Left lung (tissue), 10 donors: ENCODE results near the gene RXRA. TPM values are rescaled to one million over a fixed set of nuclear protein-coding genes. Genes with fewer than 3 reads are reported as not detected.

ENCODE experiments used
- ATAC-seq: fragments of 200-7000 bp; cut with Tn5 transposase; one replicate; pipeline ENCODE4 v1.9.1; 2020; ENCODE audit warnings: moderate library complexity
- DNase-seq, 4 donors: peaks; one replicate each; pipeline ENCODE4 v3.0.0-alpha.2; 2013 to 2020
- H3K27ac ChIP-seq, 2 donors: fragments of 200-600 bp; sonication (generic) in 1 of 2; one replicate each; pipeline versions ENCODE4 v1.5.0 to v1.8.0; 2020 to 2021
- H3K27me3 ChIP-seq, 2 donors: fragments of 200-600 bp; sonication (generic) in 1 of 2; one replicate each; pipeline versions ENCODE4 v1.5.0 to v1.8.0; 2020 to 2021
- H3K36me3 ChIP-seq, 2 donors: fragments of 200-600 bp; sonication (generic) in 1 of 2; one replicate each; pipeline versions ENCODE4 v1.5.0 to v1.8.0; 2020 to 2021
- H3K4me1 ChIP-seq, 2 donors: fragments of 200-600 bp; one replicate each; pipeline ENCODE4 v1.8.0; 2021
- H3K4me3 ChIP-seq, 2 donors: fragments of 200-600 bp; sonication (generic) in 1 of 2; one replicate each; pipeline versions ENCODE4 v1.5.0 to v1.8.0; 2020 to 2021; ENCODE audit warnings: mild to moderate bottlenecking in 1 of 2
- H3K9me3 ChIP-seq, 2 donors: fragments of 200-600 bp; sonication (generic) in 1 of 2; one replicate each; pipeline versions ENCODE4 v1.5.0 to v1.8.0; 2020 to 2021
- intact Hi-C, 2 donors: fragments of 100-400 bp; cut with DNase I; formaldehyde crosslinking; loops; one replicate each; pipeline versions ENCODE4 v1.11.2 to v1.14.2; 2022
- polyA plus RNA-seq, 6 donors: library from polyadenylated mRNA; unstranded; fragments of 120-200 nt; gene quantifications; one replicate each; pipeline ENCODE4 v1.2.1, GENCODE V29; 2013; ENCODE audit not compliant: insufficient read length in 6 of 6
- total RNA-seq, 2 donors: library from RNA; stranded (reverse); fragmentation: NEBNext Ultra II Directional; extraction: Animal tissue kit (Norgen Biotek cat#: 25700); gene quantifications; one replicate each; pipeline ENCODE4 v1.2.1, GENCODE V29; 2021
- TF ChIP-seq, protein P1 (sequence below), 2 donors: fragments of 200-600 bp; sonication (generic) in 1 of 2; IDR thresholded peaks; one replicate each; pipeline versions ENCODE4 v1.5.0 to v1.8.0; 2021; ENCODE audit warnings: antibody characterized with exemption in 2 of 2
- donor health status: DM: no; HTN: yes; CAD: no.
- donor health status: DM: no; HTN: no; CAD: no.

The RXRA gene
- total and polyA plus RNA-seq, 8 donors = 42.2 to 79.5 (median 55.7) TPM

DNA sequence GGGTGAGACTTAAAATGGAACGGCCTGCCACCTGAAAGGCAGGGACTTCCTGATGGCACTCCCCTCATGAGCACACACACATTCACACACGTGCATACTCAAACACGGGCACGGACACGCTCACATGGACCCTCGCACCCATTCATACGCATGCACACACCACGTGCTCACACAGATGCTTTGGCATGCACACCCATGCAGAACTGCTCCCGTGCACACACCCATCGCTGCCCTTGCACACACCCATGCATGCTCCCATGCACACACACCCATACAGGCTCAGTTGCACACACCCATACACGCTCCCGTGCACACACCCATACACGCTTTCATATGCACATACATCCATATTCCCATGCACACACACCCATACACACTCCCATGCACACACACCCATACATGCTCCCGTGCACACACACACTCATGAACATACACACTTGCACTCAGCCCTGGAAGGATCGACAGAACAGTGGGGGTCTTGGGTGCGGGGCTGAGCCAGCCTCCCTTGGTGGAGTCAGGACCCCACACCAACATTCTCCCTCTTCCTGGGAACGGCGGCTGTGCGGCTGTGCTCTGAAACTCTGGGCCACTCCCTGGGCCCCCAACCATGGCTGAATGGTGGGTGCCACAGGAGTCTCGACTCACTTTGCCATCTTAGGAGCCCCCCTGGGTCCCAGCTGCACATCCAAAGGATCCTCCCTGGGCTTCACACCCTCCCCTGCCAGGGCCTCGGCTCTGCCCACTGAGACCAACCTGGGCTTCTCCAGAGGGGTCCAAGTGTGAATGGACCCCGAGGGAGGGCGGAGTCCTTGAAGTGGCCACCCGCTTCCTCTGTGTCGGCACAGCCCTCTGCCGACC is 115.2 kb downstream of the RXRA start:
- intact Hi-C loops = loop anchor here (2.0 to 10.0 kb wide), 2 partner anchors 267 to 271 kb away; no protein-coding TSS in a partner anchor
- DNase-seq = no peak
- peaks cover 7 to 64% of the 10 kb centered on the region in 2 donors for H3K4me1 ChIP-seq

DNA sequence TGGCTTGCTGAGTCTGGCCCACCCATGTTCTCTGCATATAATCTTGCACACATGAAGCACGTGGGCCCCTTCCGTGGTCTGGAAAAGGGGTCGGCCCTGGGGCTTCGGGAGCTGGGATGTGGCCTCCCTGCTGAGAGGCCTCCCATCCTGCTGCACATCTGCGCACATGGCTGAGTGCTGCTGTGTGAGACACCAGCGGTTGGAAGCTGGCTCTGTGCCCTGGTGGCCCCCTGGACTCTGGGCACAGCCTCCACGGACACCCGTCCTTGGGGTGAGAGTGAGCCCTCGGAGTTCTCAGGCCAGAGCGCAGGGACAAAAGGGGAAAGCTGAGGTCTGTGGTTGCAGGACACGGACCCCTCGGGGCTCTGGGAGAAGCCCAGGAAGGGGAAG is 115.8 kb downstream of the RXRA start:
- ATAC-seq (no peak), DNase-seq (no peak)
- peaks cover 0 to 25% of the 10 kb centered on the region in 2 donors for H3K36me3 ChIP-seq
- no peak overlapping the region for H3K27ac ChIP-seq
- H3K4me3 ChIP-seq = no peak overlapping the region
- H3K9me3 ChIP-seq = no peaks in the 10 kb centered on the region
- TF ChIP-seq, protein P1, sequence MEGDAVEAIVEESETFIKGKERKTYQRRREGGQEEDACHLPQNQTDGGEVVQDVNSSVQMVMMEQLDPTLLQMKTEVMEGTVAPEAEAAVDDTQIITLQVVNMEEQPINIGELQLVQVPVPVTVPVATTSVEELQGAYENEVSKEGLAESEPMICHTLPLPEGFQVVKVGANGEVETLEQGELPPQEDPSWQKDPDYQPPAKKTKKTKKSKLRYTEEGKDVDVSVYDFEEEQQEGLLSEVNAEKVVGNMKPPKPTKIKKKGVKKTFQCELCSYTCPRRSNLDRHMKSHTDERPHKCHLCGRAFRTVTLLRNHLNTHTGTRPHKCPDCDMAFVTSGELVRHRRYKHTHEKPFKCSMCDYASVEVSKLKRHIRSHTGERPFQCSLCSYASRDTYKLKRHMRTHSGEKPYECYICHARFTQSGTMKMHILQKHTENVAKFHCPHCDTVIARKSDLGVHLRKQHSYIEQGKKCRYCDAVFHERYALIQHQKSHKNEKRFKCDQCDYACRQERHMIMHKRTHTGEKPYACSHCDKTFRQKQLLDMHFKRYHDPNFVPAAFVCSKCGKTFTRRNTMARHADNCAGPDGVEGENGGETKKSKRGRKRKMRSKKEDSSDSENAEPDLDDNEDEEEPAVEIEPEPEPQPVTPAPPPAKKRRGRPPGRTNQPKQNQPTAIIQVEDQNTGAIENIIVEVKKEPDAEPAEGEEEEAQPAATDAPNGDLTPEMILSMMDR (IDR thresholded peaks at IDR 0.05) = no peak
- H3K27me3 ChIP-seq = peaks cover 0 to 18% of the 10 kb centered on the region in 2 donors
- peaks cover 7 to 58% of the 10 kb centered on the region in 2 donors for H3K4me1 ChIP-seq
- intact Hi-C loops = loop anchor here (2.0 to 10.0 kb wide), 2 partner anchors 267 to 271 kb away; no protein-coding TSS in a partner anchor

More for the DNA sequence above, 115.2 kb downstream of the RXRA start:
- Histone ChIP-seq H3K9me3 (no peaks in the 10 kb centered on the region), H3K27ac (no peak overlapping the region), H3K4me3 (no peak overlapping the region), H3K27me3 (peaks cover 0 to 18% of the 10 kb centered on the region in 2 donors), H3K36me3 (peaks cover 0 to 31% of the 10 kb centered on the region in 2 donors)
- TF ChIP-seq, protein P1 (IDR thresholded peaks at IDR 0.05) = no peak
- no peak for ATAC-seq

DNA sequence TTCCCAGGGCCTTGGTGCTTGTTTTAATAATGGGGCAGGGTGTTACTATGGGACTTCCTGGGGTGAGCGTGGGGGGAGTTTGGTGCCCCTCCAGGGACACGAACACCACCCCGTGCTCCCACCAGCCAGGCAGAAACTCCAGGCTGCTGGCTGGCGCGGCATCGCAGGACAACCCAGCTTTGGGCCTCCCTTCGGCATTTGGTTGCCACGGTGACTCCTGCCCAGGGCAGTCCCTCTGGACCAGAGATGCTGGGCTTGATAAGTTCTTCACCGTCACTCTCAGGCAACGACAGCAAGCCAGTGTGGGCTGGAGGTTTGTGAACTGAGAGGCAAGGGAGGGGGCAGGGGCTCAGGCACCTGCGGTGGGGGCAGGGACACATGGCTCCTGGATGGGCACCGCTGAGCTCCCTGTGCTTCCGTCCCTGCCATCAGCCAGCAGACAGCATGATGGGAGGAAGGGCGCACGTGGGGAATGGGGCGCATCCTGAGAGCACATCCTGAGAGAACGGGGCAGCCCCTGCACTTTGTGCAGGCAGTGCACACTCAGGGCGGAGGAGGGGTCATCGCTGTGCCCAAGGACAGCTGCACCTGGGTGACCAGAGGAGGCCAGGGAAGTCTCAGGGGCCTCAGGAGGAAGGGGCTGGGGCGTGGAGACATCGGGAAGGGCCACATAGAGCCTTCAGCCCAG is 116.4 kb downstream of the RXRA start:
- H3K4me1 ChIP-seq = peaks cover 7 to 55% of the 10 kb centered on the region in 2 donors
- H3K9me3 ChIP-seq = no peaks in the 10 kb centered on the region
- ATAC-seq (no peak), DNase-seq (no peak)
- H3K4me3 ChIP-seq = no peak overlapping the region
- TF ChIP-seq, protein P1 (IDR thresholded peaks at IDR 0.05) = no peak
- peaks cover 0 to 18% of the 10 kb centered on the region in 2 donors for H3K27me3 ChIP-seq
- no peak overlapping the region for H3K27ac ChIP-seq
- H3K36me3 ChIP-seq = peaks cover 0 to 20% of the 10 kb centered on the region in 2 donors
- intact Hi-C loops = loop anchor here (2.0 to 10.0 kb wide), 2 partner anchors 268 to 272 kb away; no protein-coding TSS in a partner anchor

DNA sequence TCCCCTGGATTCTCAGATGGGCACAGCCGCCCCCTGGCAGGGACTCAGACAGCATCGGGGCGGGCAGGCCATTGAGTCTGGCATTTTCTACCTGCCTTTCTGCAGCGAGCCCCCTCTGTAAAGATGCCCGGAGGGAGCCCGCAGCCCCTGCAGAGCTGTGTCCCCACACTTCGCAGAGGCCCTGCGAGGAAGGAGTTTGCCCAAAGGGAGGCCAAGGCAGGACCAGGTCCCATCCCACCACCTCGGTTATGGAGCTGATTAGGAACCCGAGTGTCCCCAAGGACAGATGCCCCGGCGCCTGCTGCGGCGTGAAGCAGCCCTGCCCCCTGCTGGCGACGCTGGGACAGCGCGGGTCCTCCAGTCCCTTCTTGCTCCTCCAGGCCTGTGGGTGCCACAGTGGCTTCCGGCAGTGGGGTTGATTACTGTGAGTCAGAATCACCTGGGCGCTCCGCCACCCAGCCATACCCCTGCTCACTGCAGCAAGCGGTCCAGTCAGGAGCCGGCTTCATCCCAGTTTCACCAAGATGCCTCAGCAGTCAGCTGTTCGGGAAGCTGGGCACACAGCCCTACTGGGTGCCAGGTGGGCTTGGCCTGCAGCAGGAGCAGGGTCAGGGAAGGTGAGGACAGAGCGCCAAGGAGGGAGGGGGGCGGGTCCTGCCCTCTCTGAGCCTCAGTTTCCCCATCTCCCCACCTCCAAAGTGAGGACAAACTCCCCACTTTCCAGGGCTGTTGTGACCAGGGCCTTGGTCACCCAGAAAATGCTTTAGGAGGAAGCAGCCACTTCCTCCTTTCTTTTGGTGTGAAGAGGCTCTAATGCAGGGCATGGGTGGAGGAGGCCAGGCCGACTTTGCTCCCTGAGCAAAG is 117.2 kb downstream of the RXRA start:
- Histone ChIP-seq H3K27ac (peak overlapping the region in 1 of 2 donors; percentile 85), H3K4me1 (peaks cover 7 to 47% of the 10 kb centered on the region in 2 donors), H3K36me3 (peaks cover 0 to 12% of the 10 kb centered on the region in 2 donors), H3K27me3 (peaks cover 0 to 18% of the 10 kb centered on the region in 2 donors), H3K9me3 (peaks cover 0 to 2% of the 10 kb centered on the region in 2 donors), H3K4me3 (no peak overlapping the region)
- ATAC-seq = peak; percentile 93
- intact Hi-C loops = loop anchor here (2.0 to 10.0 kb wide), 2 partner anchors 269 to 273 kb away; no protein-coding TSS in a partner anchor
- peak; percentile 57 to 97 (median 89) for DNase-seq
- TF ChIP-seq, protein P1 (IDR thresholded peaks at IDR 0.05) = peak; percentile 98 to 99
